ENCODE data around the gene HNMT. TPM values are rescaled to one million over a fixed set of nuclear protein-coding genes. Genes with fewer than 3 reads are reported as not detected.

Gene HNMT
- total RNA-seq, 1 donor from 2014 or later: 4.6 TPM

- TF ChIP-seq, protein P1, sequence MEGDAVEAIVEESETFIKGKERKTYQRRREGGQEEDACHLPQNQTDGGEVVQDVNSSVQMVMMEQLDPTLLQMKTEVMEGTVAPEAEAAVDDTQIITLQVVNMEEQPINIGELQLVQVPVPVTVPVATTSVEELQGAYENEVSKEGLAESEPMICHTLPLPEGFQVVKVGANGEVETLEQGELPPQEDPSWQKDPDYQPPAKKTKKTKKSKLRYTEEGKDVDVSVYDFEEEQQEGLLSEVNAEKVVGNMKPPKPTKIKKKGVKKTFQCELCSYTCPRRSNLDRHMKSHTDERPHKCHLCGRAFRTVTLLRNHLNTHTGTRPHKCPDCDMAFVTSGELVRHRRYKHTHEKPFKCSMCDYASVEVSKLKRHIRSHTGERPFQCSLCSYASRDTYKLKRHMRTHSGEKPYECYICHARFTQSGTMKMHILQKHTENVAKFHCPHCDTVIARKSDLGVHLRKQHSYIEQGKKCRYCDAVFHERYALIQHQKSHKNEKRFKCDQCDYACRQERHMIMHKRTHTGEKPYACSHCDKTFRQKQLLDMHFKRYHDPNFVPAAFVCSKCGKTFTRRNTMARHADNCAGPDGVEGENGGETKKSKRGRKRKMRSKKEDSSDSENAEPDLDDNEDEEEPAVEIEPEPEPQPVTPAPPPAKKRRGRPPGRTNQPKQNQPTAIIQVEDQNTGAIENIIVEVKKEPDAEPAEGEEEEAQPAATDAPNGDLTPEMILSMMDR (IDR thresholded peaks at IDR 0.05; ENCODE audit: unreplicated experiment): no peak
- H3K27me3 Mint-ChIP-seq (ENCODE audit: unreplicated experiment): no peaks in the 10 kb centered on the region
- no peaks in the 10 kb centered on the region for H3K9me3 Mint-ChIP-seq (ENCODE audit: unreplicated experiment)
- no peak for DNase-seq (ENCODE audit: low spot score)
- H3K36me3 Mint-ChIP-seq (ENCODE audit: low read depth, unreplicated experiment): no peaks in the 10 kb centered on the region
- no peak overlapping the region for H3K4me3 Mint-ChIP-seq (ENCODE audit: unreplicated experiment)
- H3K4me1 Mint-ChIP-seq (ENCODE audit: unreplicated experiment): no peaks in the 10 kb centered on the region
- H3K27ac Mint-ChIP-seq (ENCODE audit: unreplicated experiment): no peak overlapping the region
These were observed 51.2 kb downstream of the HNMT start for GRCh38 chr2:138015494-138015893.

DNA sequence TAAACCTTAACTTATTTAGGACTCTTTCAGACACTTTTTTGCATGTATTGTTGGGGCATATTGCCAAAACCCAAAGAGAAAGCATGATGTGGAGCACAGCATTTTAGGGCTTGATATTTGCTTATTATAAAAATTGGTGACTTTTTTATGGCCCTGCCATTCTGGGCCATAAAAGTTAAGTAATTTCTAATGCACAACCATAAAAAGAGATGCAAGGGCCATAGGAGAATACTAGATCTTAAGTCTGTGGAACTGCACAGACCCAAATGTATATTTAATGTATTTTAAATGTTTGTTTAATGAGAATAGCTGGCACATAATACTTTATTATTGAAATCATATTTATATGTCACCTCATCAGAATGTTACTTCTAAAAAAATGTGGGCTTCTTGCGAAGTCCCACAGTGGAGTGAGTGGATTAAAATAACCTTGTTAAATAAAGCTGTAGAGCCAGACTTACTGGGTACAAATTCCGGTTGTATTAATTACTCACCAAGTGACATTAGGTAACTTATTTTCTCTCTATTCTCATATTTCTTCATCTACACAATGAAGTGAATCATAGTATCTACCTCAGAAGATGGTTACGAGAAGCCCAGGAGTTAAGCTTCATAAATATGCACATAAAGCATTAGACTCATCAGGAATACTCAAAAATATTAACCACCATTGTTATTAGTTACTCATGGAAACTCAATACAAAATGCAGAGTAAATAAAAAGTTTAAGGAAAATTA is 52.2 kb downstream of the HNMT start:
- Mint-ChIP-seq H3K36me3 (ENCODE audit: low read depth, unreplicated experiment) (no peaks in the 10 kb centered on the region), H3K27me3 (ENCODE audit: unreplicated experiment) (no peaks in the 10 kb centered on the region), H3K27ac (ENCODE audit: unreplicated experiment) (no peak overlapping the region), H3K4me1 (ENCODE audit: unreplicated experiment) (no peaks in the 10 kb centered on the region), H3K4me3 (ENCODE audit: unreplicated experiment) (no peak overlapping the region), H3K9me3 (ENCODE audit: unreplicated experiment) (no peaks in the 10 kb centered on the region)
- TF ChIP-seq, protein P1 (IDR thresholded peaks at IDR 0.05; ENCODE audit: unreplicated experiment): no peak
- no peak for DNase-seq (ENCODE audit: low spot score)

- TF ChIP-seq, protein P1 (IDR thresholded peaks at IDR 0.05; ENCODE audit: unreplicated experiment): no peak
- no peaks in the 10 kb centered on the region for H3K36me3 Mint-ChIP-seq (ENCODE audit: low read depth, unreplicated experiment)
- H3K9me3 Mint-ChIP-seq (ENCODE audit: unreplicated experiment): no peaks in the 10 kb centered on the region
- DNase-seq (ENCODE audit: low spot score): no peak
- H3K4me1 Mint-ChIP-seq (ENCODE audit: unreplicated experiment): no peaks in the 10 kb centered on the region
- no peak overlapping the region for H3K4me3 Mint-ChIP-seq (ENCODE audit: unreplicated experiment)
- H3K27ac Mint-ChIP-seq (ENCODE audit: unreplicated experiment): no peak overlapping the region
- H3K27me3 Mint-ChIP-seq (ENCODE audit: unreplicated experiment): no peaks in the 10 kb centered on the region
These were observed 53.6 kb downstream of the HNMT start for GRCh38 chr2:138017824-138018223.

DNA sequence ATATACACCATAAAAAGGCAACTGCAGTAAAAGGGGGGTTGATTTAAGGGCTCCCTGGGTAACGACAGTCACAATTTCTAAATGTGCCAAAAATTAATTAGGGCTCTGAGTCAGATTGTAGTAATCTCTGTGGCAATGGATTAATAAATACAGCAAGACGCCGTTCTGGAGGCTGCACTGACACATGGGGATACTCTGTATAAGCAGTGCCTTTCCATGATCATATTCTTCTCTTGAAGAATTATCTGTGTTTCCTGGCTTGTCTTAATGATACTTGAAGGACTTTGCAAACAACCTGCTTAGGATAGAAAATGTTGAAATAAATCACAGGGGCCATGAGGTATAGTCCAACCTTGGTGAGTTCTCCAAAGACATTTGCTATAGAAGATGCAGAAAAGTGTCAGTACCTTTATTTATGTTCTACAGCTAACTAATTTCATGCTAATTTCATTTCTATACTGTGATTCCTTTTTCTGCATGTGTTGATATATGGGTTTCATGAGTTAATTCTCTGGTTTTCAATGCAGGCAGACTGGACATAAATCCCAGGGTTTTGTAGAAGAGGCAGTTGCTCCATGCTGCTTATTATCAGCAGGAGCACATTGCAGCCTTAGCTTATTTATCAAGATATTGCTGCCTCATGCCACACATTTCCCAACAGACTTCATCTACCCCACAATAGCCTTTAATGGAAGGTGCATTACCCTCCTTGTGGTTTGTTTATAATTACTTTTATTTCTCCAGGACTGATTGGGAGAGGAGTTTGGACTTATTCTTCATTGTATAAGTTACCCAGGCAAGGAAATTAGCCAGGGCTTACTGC is 54.8 kb downstream of the HNMT start:
- H3K27ac Mint-ChIP-seq (ENCODE audit: unreplicated experiment): no peak overlapping the region
- no peak for DNase-seq (ENCODE audit: low spot score)
- H3K4me3 Mint-ChIP-seq (ENCODE audit: unreplicated experiment): no peak overlapping the region
- TF ChIP-seq, protein P1 (IDR thresholded peaks at IDR 0.05; ENCODE audit: unreplicated experiment): no peak
- H3K36me3 Mint-ChIP-seq (ENCODE audit: low read depth, unreplicated experiment): no peaks in the 10 kb centered on the region
- H3K4me1 Mint-ChIP-seq (ENCODE audit: unreplicated experiment): no peaks in the 10 kb centered on the region
- no peaks in the 10 kb centered on the region for H3K9me3 Mint-ChIP-seq (ENCODE audit: unreplicated experiment)
- no peaks in the 10 kb centered on the region for H3K27me3 Mint-ChIP-seq (ENCODE audit: unreplicated experiment)

DNA sequence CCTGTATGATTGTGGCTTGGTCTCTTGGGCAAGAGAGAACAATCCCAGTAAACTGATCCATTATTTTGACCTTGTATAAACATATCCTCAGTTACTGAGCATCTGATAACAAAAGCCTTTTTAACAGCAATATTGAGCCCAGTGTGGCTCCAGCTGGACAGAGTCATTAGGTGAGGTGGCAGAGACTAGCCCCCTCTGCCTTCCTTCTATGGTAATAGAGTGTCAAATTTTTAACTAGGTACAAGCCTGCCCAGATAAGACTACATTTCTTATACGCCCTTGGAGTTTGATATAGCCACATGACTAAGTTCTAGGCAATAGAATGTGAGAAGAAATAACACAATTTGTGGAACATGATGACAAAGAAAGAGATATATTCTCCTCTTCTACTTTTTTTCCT is 56.2 kb downstream of the HNMT start:
- Mint-ChIP-seq H3K27ac (ENCODE audit: unreplicated experiment) (no peak overlapping the region), H3K4me3 (ENCODE audit: unreplicated experiment) (no peak overlapping the region), H3K9me3 (ENCODE audit: unreplicated experiment) (no peaks in the 10 kb centered on the region), H3K36me3 (ENCODE audit: low read depth, unreplicated experiment) (no peaks in the 10 kb centered on the region), H3K4me1 (ENCODE audit: unreplicated experiment) (no peaks in the 10 kb centered on the region), H3K27me3 (ENCODE audit: unreplicated experiment) (no peaks in the 10 kb centered on the region)
- TF ChIP-seq, protein P1 (IDR thresholded peaks at IDR 0.05; ENCODE audit: unreplicated experiment): no peak
- no peak for DNase-seq (ENCODE audit: low spot score)
